NT2/D1 (cell line): ENCODE measurements around the gene ZNF888.

Experiments
- SUZ12 ChIP-seq: IDR thresholded peaks from 2 replicates; pipeline ENCODE4 v1.6.1; 2011; ENCODE audit not compliant: insufficient read length, insufficient read depth; ENCODE audit errors: extremely low read depth
- YY1 ChIP-seq: IDR thresholded peaks from 2 replicates; pipeline ENCODE4 v1.6.1; 2011; ENCODE audit not compliant: insufficient read length, insufficient read depth
- ZNF274 ChIP-seq: IDR thresholded peaks from 2 replicates; pipeline ENCODE4 v1.6.1; 2011; ENCODE audit warnings: mild to moderate bottlenecking, low read depth, low read length

GRCh38 chr19:52897138-52897935, 25.9 kb downstream of the ZNF888 start, which contains the start of gene ZNF320:
- TF ChIP-seq ZNF274: no peak
- no peak for TF ChIP-seq YY1
- no peak for TF ChIP-seq SUZ12
